A549 (cell line): ENCODE results near the gene JAZF1.

ENCODE experiments used
- CHD2 ChIP-seq: fragments of 150-350 bp; IDR thresholded peaks from 2 replicates; pipeline ENCODE4 v1.6.1; 2014; ENCODE audit warnings: low read length; ENCODE audit not compliant: partially characterized antibody
- CTCF ChIP-seq: fragments of >200 bp; sonication (Bioruptor Twin); formaldehyde crosslinking; IDR thresholded peaks from 3 replicates; pipeline ENCODE4 v1.5.1; 2016
- ELK1 ChIP-seq: fragments of 150-350 bp; IDR thresholded peaks from 2 replicates; pipeline ENCODE4 v1.6.1; 2014; ENCODE audit warnings: low read depth, mild to moderate bottlenecking, low read length
- EP300 ChIP-seq, 2 experiments: fragments of >200 bp; sonication (Bioruptor Twin); formaldehyde crosslinking; IDR thresholded peaks; 2 replicates in 1 of 2; 3 replicates in 1 of 2; pipeline ENCODE4 v1.6.1; 2016 to 2017
- FOSB ChIP-seq: fragments of 250-450 bp; sonication (Bioruptor Pico); IDR thresholded peaks from 2 replicates; pipeline ENCODE4 v1.5.0; 2020; ENCODE audit warnings: mild to moderate bottlenecking, moderate library complexity
- GATA3 ChIP-seq: IDR thresholded peaks from 2 replicates; pipeline ENCODE4 v1.6.1; 2012; ENCODE audit warnings: borderline replicate concordance
- HMGXB4 ChIP-seq: fragments of 250-450 bp; sonication (Bioruptor Pico); IDR thresholded peaks from 2 replicates; pipeline ENCODE4 v1.5.0; 2021; ENCODE audit warnings: mild to moderate bottlenecking, moderate library complexity, borderline replicate concordance
- JUN ChIP-seq, 2 experiments: fragments of >200 bp; sonication (Bioruptor Twin); formaldehyde crosslinking; IDR thresholded peaks; 2 replicates in 1 of 2; 3 replicates in 1 of 2; pipeline ENCODE4 v1.6.1; 2016 to 2017
- MAFK ChIP-seq: fragments of 450-650 bp; IDR thresholded peaks from 2 replicates; pipeline ENCODE4 v1.6.1; 2014; ENCODE audit not compliant: partially characterized antibody
- MAX ChIP-seq: IDR thresholded peaks from 2 replicates; pipeline ENCODE4 v1.6.1; 2012
- NR3C1 ChIP-seq: fragments of >200 bp; sonication (Bioruptor Twin); formaldehyde crosslinking; IDR thresholded peaks from 3 replicates; pipeline ENCODE4 v1.6.1; 2017
- POLR2A ChIP-seq: IDR thresholded peaks from 2 replicates; pipeline ENCODE4 v1.6.1; 2012; ENCODE audit warnings: mild to moderate bottlenecking, low read length
- RARB ChIP-seq: fragments of 250-450 bp; sonication (Bioruptor Pico); IDR thresholded peaks from 2 replicates; pipeline ENCODE4 v1.8.0; 2021; ENCODE audit warnings: mild to moderate bottlenecking, moderate library complexity
- SMC3 ChIP-seq: fragments of >200 bp; sonication (Bioruptor Twin); formaldehyde crosslinking; IDR thresholded peaks from 3 replicates; pipeline ENCODE4 v1.6.1; 2018; ENCODE audit warnings: inconsistent platforms

GRCh38 chr7:28060371-28060950 is 120.1 kb downstream of the JAZF1 start:
- TF ChIP-seq POLR2A (no peak), SMC3 (no peak), CTCF (no peak), CHD2 (no peak), JUN (IDR thresholded peaks at IDR 0.05) (no peak), GATA3 (no peak), MAFK (no peak), MAX (no peak), HMGXB4 (CRISPR knock-in tag) (no peak), EP300 (IDR thresholded peaks at IDR 0.05) (no peak), NR3C1 (no peak), FOSB (CRISPR knock-in tag) (no peak), ELK1 (no peak), RARB (no peak)
